ENCODE data around the gene NKD1.

DNA sequence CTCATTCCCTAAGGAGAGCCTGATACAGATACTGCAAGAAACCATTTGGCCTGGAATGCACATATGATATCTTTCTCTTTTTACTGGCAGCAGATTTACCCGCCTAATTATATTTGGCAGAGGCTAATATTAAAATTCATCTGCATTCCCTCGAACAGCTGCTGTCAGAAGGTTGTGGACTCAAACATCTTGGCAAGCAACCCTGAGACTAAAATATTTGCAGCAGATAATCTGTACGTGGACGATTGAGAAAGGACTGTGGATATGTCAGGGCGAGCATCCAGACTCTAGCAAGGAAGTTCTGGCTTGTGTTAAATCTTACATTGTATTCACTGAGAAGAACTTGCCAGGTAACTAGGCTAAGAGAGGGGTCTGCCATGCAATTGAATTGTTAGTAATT lies 67.7 kb downstream of the NKD1 start:
- TF ChIP-seq, protein P1, sequence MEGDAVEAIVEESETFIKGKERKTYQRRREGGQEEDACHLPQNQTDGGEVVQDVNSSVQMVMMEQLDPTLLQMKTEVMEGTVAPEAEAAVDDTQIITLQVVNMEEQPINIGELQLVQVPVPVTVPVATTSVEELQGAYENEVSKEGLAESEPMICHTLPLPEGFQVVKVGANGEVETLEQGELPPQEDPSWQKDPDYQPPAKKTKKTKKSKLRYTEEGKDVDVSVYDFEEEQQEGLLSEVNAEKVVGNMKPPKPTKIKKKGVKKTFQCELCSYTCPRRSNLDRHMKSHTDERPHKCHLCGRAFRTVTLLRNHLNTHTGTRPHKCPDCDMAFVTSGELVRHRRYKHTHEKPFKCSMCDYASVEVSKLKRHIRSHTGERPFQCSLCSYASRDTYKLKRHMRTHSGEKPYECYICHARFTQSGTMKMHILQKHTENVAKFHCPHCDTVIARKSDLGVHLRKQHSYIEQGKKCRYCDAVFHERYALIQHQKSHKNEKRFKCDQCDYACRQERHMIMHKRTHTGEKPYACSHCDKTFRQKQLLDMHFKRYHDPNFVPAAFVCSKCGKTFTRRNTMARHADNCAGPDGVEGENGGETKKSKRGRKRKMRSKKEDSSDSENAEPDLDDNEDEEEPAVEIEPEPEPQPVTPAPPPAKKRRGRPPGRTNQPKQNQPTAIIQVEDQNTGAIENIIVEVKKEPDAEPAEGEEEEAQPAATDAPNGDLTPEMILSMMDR (conservative IDR thresholded peaks at IDR 0.05; ENCODE audit: low read length), result no peak
- no peak for TF ChIP-seq EZH2phosphoT487 (IDR thresholded peaks at IDR 0.05; ENCODE audit: borderline replicate concordance, low read depth, low read length)
